GM18520 (cell line): ENCODE data around the gene CGREF1.
"Not testable (repeated sequence)": the region's sequence is repeated elsewhere in the genome, so short reads cannot be mapped to it uniquely, and the experiment has no call there.

Source experiments
- ATAC-seq: cut with Tn5 transposase; IDR thresholded peaks from one replicate; pipeline ENCODE4 v1.9.1; 2021; ENCODE audit not compliant: unreplicated experiment

CGREF1 gene

GRCh38 chr2:27138111-27138510, 19.2 kb upstream of the CGREF1 start:
- no peak for ATAC-seq

- no peak for ATAC-seq
Observed at GRCh38 chr2:27137322-27137935, 18.5 kb upstream of the CGREF1 start.

- no peak for ATAC-seq
Observed at GRCh38 chr2:27136751-27137150, 17.8 kb upstream of the CGREF1 start.

- ATAC-seq = no peak
Observed at GRCh38 chr2:27135478-27135955, 16.6 kb upstream of the CGREF1 start.

- no peak for ATAC-seq
Observed at GRCh38 chr2:27134781-27135477, 16.0 kb upstream of the CGREF1 start.

GRCh38 chr2:27133905-27134780, 15.2 kb upstream of the CGREF1 start, which contains the start of gene PREB:
Gene PREB, minus strand, starts transcription at chr2:27134636. Its CDS starts 215 bp downstream, at chr2:27134421.
- ATAC-seq = peak; percentile 90

GRCh38 chr2:27133195-27133875, 14.4 kb upstream of the CGREF1 start:
- no peak for ATAC-seq

- no peak for ATAC-seq
Observed at GRCh38 chr2:27131429-27131828, 12.5 kb upstream of the CGREF1 start.

- no peak for ATAC-seq
Observed at GRCh38 chr2:27130396-27130795, 11.5 kb upstream of the CGREF1 start.

- ATAC-seq = no peak
Observed at GRCh38 chr2:27128668-27129571, 10.0 kb upstream of the CGREF1 start.

GRCh38 chr2:27127883-27128667, 9.1 kb upstream of the CGREF1 start:
- no peak for ATAC-seq

GRCh38 chr2:27126252-27126710, 7.4 kb upstream of the CGREF1 start:
- no peak for ATAC-seq

GRCh38 chr2:27125104-27125503, 6.2 kb upstream of the CGREF1 start:
- ATAC-seq = no peak

- ATAC-seq = no peak
Observed at GRCh38 chr2:27123302-27124150, 4.6 kb upstream of the CGREF1 start, which contains the start of gene ABHD1. Gene ABHD1, plus strand, starts transcription at chr2:27123815. Its CDS starts 134 bp downstream, at chr2:27123949.

GRCh38 chr2:27122791-27123190, 3.9 kb upstream of the CGREF1 start:
- ATAC-seq = no peak

- no peak for ATAC-seq
Observed at GRCh38 chr2:27121906-27122305, 3.0 kb upstream of the CGREF1 start.

- ATAC-seq = not testable (repeated sequence)
Observed at GRCh38 chr2:27119330-27119670, 372 bp upstream of the CGREF1 start.

- ATAC-seq = no peak
Observed at GRCh38 chr2:27117995-27118524, 868 bp downstream of the CGREF1 start.
